ENCODE data around the gene ZNRF1. TPM values are rescaled to one million over a fixed set of nuclear protein-coding genes. Genes with fewer than 3 reads are reported as not detected.
"Not testable (repeated sequence)": the region's sequence is repeated elsewhere in the genome, so short reads cannot be mapped to it uniquely, and the experiment has no call there.

ZNRF1 gene
- total RNA-seq, 3 donors from 2014 or later (not counting 1 experiment from before 2014, with no cell fraction given): 2.4 to 5.1 (median 3.4) TPM

DNA sequence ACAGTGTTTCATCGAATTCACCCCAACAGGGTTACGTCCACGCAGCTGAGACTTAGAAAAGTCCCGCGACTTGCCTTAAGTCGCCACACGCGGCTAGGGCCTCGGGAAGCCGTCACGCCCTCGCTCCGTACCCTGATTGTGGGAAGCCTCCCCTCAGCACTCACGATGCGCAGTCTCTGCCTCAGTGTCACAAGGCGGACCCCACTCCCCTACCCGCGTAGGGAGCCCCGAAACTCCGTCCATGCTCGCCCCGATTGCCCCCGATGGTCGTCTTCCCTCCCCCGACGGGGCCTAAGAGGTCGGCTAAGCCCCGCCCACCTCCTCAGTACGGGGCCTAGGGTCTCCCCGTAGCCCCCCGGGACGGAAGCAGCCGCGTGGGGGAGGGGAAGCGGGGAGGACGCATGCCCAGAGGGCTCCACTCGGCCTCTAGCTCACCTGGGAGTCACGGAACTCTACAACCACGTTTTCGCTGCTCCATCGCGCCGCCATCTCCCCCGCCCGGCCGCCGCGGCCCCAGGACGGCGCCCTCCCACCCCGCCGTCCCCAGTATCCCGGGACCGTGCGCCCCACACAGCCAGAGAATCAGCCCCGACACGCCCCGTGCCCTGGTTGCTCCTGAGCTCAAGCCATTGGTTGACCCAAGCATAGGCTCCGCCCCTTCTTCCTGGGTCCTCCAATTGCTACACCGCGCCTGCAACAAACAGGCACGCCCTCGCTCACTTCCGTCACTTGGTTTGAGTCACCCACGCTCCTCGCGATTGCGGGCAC is 14.1 kb upstream of the ZNRF1 start, which contains the start of gene WDR59:
Gene WDR59, minus strand, starts transcription at position 595 of the 768 bp plus-strand sequence. Its CDS starts 106 bp downstream, at position 489.
- intact Hi-C loops (cut with micrococcal nuclease): loop anchor here (1.0 to 10.0 kb wide), 3 partner anchors 14 to 280 kb away; partner anchors contain the start of genes MLKL and ZFP1
- no peaks in the 10 kb centered on the region for H3K9me3 ChIP-seq (ENCODE audit: control insufficient read depth, insufficient read depth, low read length)
- no peaks in the 10 kb centered on the region for H3K27me3 ChIP-seq (ENCODE audit: control insufficient read depth, insufficient read depth, low read length)
- Mint-ChIP-seq H3K4me3 (peak within 1 kb of the TSS; percentile 94), H3K4me1 (peaks cover 3 to 7% of the 10 kb centered on the region in 2 donors), H3K27me3 (ENCODE audit: low read depth in 2 of 2) (no peaks in the 10 kb centered on the region), H3K27ac (peak within 1 kb of the TSS; percentile 79 to 82), H3K36me3 (no peaks in the 10 kb centered on the region), H3K9me3 (no peaks in the 10 kb centered on the region)
- DNase-seq (peak; percentile 97 to 100), ATAC-seq (peak; percentile 98 to 100 (median 98))
- under 1% methylated on average over 68 of the region's 68 CpGs for WGBS (ENCODE audit: insufficient coverage)
- peak within 1 kb of the TSS; percentile 79 for H3K4me3 ChIP-seq (ENCODE audit: low read length)
- H3K4me1 ChIP-seq (ENCODE audit: control insufficient read depth, insufficient read depth, low read length): peaks cover 11% of the 10 kb centered on the region
- peak within 1 kb of the TSS; percentile 55 for H3K27ac ChIP-seq (ENCODE audit: low read length)
- no peaks in the 10 kb centered on the region for H3K36me3 ChIP-seq (ENCODE audit: control insufficient read depth, insufficient read depth, low read length)
- no peak for TF ChIP-seq CTCF (IDR thresholded peaks at IDR 0.05)

GRCh38 chr16:74987027-74987681 is 11.7 kb upstream of the ZNRF1 start:
- no peaks in the 10 kb centered on the region for H3K36me3 ChIP-seq (ENCODE audit: control insufficient read depth, insufficient read depth, low read length)
- Mint-ChIP-seq H3K9me3 (no peaks in the 10 kb centered on the region), H3K36me3 (no peaks in the 10 kb centered on the region), H3K4me3 (no peak overlapping the region), H3K27me3 (ENCODE audit: low read depth in 2 of 2) (peaks cover 0 to 2% of the 10 kb centered on the region in 2 donors), H3K27ac (no peak overlapping the region), H3K4me1 (peaks cover 3 to 5% of the 10 kb centered on the region in 2 donors)
- no peaks in the 10 kb centered on the region for H3K9me3 ChIP-seq (ENCODE audit: control insufficient read depth, insufficient read depth, low read length)
- WGBS (ENCODE audit: insufficient coverage): 96% methylated on average over 8 of the region's 8 CpGs
- intact Hi-C loops (cut with micrococcal nuclease): loop anchor here (10.0 kb wide), 1 partner anchor 282 kb away; the partner anchor contains the start of gene MLKL
- no peak for DNase-seq
- no peak for ATAC-seq
- TF ChIP-seq CTCF (IDR thresholded peaks at IDR 0.05): no peak
- H3K27ac ChIP-seq (ENCODE audit: low read length): no peak overlapping the region
- H3K4me3 ChIP-seq (ENCODE audit: low read length): no peak overlapping the region
- peaks cover 11% of the 10 kb centered on the region for H3K4me1 ChIP-seq (ENCODE audit: control insufficient read depth, insufficient read depth, low read length)
- H3K27me3 ChIP-seq (ENCODE audit: control insufficient read depth, insufficient read depth, low read length): no peaks in the 10 kb centered on the region

DNA sequence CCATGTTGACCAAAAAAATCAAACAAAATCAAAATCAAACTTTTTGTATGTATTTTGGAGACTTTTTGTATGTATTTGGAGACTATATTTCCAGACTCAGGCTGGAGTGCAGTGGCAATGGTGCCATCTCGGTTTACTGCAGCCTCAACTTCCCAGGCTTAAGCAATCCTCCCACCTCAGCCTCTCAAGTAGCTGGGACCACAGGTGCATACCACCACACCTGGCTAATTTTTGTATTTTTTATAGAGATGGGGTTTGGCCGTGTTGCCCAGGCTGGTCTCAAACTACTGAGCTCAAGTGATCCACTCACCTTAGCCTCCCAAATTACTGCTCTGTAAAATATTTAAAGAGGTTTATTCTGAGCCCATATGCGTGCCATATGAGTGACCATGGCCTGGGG is 9.0 kb upstream of the ZNRF1 start:
- intact Hi-C loops (cut with micrococcal nuclease): loop anchor here (10.0 kb wide), 1 partner anchor 285 kb away; the partner anchor contains the start of gene MLKL
- not testable (repeated sequence) for DNase-seq; H3K4me3 ChIP-seq (ENCODE audit: low read length); H3K27ac ChIP-seq (ENCODE audit: low read length); H3K27me3 Mint-ChIP-seq (ENCODE audit: low read depth in 2 of 2); H3K36me3 ChIP-seq (ENCODE audit: control insufficient read depth, insufficient read depth, low read length); H3K9me3 ChIP-seq (ENCODE audit: control insufficient read depth, insufficient read depth, low read length); H3K27ac Mint-ChIP-seq; H3K4me1 ChIP-seq (ENCODE audit: control insufficient read depth, insufficient read depth, low read length); H3K4me1 Mint-ChIP-seq; H3K9me3 Mint-ChIP-seq; H3K4me3 Mint-ChIP-seq; H3K27me3 ChIP-seq (ENCODE audit: control insufficient read depth, insufficient read depth, low read length); H3K36me3 Mint-ChIP-seq; ATAC-seq
- WGBS (ENCODE audit: insufficient coverage): 92% methylated on average over 1 of the region's 3 CpGs

DNA sequence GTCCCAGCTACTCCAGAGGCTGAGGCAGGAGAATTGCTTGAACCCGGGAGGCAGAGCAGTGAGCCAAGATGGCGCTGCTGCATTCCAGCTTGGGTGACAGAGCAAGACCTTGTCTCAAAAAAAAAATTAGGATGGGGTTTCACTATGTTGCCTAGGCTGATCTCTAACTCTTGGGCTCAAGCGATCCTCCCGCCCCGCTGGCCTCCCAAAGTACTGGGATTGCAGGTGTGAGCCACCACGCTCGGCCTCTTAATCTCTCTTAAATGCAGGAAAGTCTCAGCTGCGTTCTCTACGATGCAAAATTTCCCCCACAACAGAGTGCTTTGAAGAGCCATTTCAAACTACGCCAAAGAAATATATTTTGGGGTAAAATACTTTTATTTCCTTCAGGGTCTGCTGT is 8.0 kb upstream of the ZNRF1 start:
- ATAC-seq: no peak
- H3K27me3 ChIP-seq (ENCODE audit: control insufficient read depth, insufficient read depth, low read length): no peaks in the 10 kb centered on the region
- DNase-seq: no peak
- Mint-ChIP-seq H3K9me3 (no peaks in the 10 kb centered on the region), H3K4me1 (no peaks in the 10 kb centered on the region), H3K4me3 (no peak overlapping the region), H3K36me3 (no peaks in the 10 kb centered on the region), H3K27ac (no peak overlapping the region), H3K27me3 (ENCODE audit: low read depth in 2 of 2) (peaks cover 0 to 5% of the 10 kb centered on the region in 2 donors)
- no peak for TF ChIP-seq CTCF (IDR thresholded peaks at IDR 0.05)
- WGBS (ENCODE audit: insufficient coverage): 93% methylated on average over 9 of the region's 10 CpGs
- H3K36me3 ChIP-seq (ENCODE audit: control insufficient read depth, insufficient read depth, low read length): no peaks in the 10 kb centered on the region
- intact Hi-C loops (cut with micrococcal nuclease): no loop called here
- H3K4me3 ChIP-seq (ENCODE audit: low read length): no peak overlapping the region
- H3K4me1 ChIP-seq (ENCODE audit: control insufficient read depth, insufficient read depth, low read length): no peaks in the 10 kb centered on the region
- no peak overlapping the region for H3K27ac ChIP-seq (ENCODE audit: low read length)
- no peaks in the 10 kb centered on the region for H3K9me3 ChIP-seq (ENCODE audit: control insufficient read depth, insufficient read depth, low read length)
